Measurements from ENCODE around the gene RGS7BP.

DNA sequence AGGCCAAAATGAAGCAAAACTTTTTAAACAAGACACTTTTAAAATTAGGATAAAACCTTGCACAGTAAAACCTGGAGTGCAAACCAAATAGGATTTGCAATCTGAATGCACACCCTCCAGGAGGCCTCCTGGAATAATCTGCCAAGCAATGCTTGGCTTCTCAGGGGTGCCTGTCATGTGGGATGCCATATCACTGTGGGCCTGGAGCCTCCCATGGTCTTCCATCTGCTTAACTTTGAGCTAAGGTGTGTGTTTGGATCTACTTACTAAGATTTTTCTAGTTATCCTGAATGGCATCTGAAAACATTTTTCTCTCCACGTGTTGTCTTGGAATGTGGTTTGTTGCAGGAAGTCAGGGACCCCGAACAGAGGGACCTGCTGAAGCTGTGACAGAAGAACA is 52.1 kb downstream of the RGS7BP start:
- TF ChIP-seq, protein P1, sequence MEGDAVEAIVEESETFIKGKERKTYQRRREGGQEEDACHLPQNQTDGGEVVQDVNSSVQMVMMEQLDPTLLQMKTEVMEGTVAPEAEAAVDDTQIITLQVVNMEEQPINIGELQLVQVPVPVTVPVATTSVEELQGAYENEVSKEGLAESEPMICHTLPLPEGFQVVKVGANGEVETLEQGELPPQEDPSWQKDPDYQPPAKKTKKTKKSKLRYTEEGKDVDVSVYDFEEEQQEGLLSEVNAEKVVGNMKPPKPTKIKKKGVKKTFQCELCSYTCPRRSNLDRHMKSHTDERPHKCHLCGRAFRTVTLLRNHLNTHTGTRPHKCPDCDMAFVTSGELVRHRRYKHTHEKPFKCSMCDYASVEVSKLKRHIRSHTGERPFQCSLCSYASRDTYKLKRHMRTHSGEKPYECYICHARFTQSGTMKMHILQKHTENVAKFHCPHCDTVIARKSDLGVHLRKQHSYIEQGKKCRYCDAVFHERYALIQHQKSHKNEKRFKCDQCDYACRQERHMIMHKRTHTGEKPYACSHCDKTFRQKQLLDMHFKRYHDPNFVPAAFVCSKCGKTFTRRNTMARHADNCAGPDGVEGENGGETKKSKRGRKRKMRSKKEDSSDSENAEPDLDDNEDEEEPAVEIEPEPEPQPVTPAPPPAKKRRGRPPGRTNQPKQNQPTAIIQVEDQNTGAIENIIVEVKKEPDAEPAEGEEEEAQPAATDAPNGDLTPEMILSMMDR (IDR thresholded peaks at IDR 0.05), result no peak
- TF ChIP-seq POLR2A (IDR thresholded peaks at IDR 0.05), result no peak
